Activated CD8-positive, alpha-beta T cell treated with anti-CD3 and anti-CD28 coated beads, Interleukin-2, amount 10 ng/mL, durations not matched to agents 7 days and 5 days (primary cell): ENCODE data around the gene FBLN5. TPM values are rescaled to one million over a fixed set of nuclear protein-coding genes. Genes with fewer than 3 reads are reported as not detected.
A peak's percentile ranks its signal among the peaks of the same experiment; 100 is the strongest.

Source experiments
- ATAC-seq: fragments of 150-1000 bp; cut with Tn5 transposase; one replicate; pipeline ENCODE4 v1.10.0; 2021; ENCODE audit warnings: moderate library complexity
- CTCF ChIA-PET: fragments of 350-600 bp; sonication (Branson Sonifier 250); formaldehyde crosslinking; loops from one replicate; lab custom pipeline; 2021; ENCODE audit warnings: antibody characterized with exemption; lab: Charles Lee
- POLR2A ChIA-PET: fragments of 350-600 bp; sonication (Branson Sonifier 250); formaldehyde crosslinking; loops from one replicate; lab custom pipeline; 2021; ENCODE audit warnings: antibody characterized with exemption; lab: Charles Lee
- DNase-seq: peaks from one replicate; pipeline ENCODE4 v3.0.0-alpha.2; 2020
- H3K27ac Mint-ChIP-seq: one replicate; pipeline ENCODE4 v1.8.0; 2021; ENCODE audit warnings: mild to moderate bottlenecking, mixed read lengths
- H3K27me3 Mint-ChIP-seq: one replicate; pipeline ENCODE4 v1.8.0; 2021; ENCODE audit warnings: low read depth, mixed read lengths
- H3K36me3 Mint-ChIP-seq: one replicate; pipeline ENCODE4 v1.8.0; 2021; ENCODE audit warnings: low read depth, mixed read lengths
- H3K4me1 Mint-ChIP-seq: one replicate; pipeline ENCODE4 v1.8.0; 2021; ENCODE audit warnings: low read depth, mixed read lengths
- H3K4me3 Mint-ChIP-seq: one replicate; pipeline ENCODE4 v1.8.0; 2021; ENCODE audit warnings: mild to moderate bottlenecking, mixed read lengths
- H3K9me3 Mint-ChIP-seq: one replicate; pipeline ENCODE4 v1.8.0; 2022; ENCODE audit warnings: mixed read lengths; ENCODE audit not compliant: insufficient read depth
- total RNA-seq, 2 experiments: library from RNA; stranded (reverse); gene quantifications; one replicate each; pipeline ENCODE4 v1.2.3, GENCODE V29; 2021

Gene FBLN5
- total RNA-seq, 2 experiments from 2014 or later: 1.6 to 2.6 TPM

GRCh38 chr14:91945751-91946621 lies 1.5 kb downstream of the FBLN5 start:
- CTCF ChIA-PET: interaction anchor here (1.1 to 2.2 kb wide), 4 partner anchors 16 to 296 kb away, joined by 3 to 6 read pairs (median 4); partner anchors contain the start of gene ATXN3
- ATAC-seq: no peak
- Mint-ChIP-seq H3K9me3 (no peaks in the 10 kb centered on the region), H3K27ac (no peak overlapping the region), H3K4me1 (peaks cover 23% of the 10 kb centered on the region), H3K27me3 (peaks cover 41% of the 10 kb centered on the region), H3K36me3 (no peaks in the 10 kb centered on the region), H3K4me3 (no peak overlapping the region)
- no peak for DNase-seq
- POLR2A ChIA-PET: no interaction called here

DNA sequence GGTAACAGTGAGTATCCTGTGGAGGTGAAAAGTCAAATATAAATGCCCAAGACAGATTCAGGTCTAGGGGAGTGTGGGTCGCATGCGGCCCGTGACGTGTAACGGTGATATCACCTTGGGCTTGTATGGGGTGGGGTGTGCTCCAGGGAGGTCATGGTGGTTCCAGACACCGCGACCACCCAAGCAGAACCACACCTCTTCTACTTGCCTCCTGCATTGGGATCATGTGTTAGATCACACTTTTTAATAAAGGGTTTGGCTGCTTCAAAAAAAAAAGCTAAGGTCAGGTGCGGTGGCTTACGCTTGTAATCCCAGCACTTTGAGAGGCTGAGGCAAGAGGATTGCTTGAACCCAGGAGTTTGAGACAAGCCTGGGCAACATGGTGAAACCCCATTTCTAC lies 4.5 kb downstream of the FBLN5 start:
- CTCF ChIA-PET: interaction anchor here (1.3 kb wide), 1 partner anchor 47 kb away, joined by 3 read pairs; no protein-coding TSS in a partner anchor
- ATAC-seq (no peak), DNase-seq (no peak)
- Mint-ChIP-seq H3K27me3 (peaks cover 23% of the 10 kb centered on the region), H3K9me3 (no peaks in the 10 kb centered on the region), H3K27ac (no peak overlapping the region), H3K4me3 (no peak overlapping the region), H3K4me1 (peaks cover 23% of the 10 kb centered on the region), H3K36me3 (no peaks in the 10 kb centered on the region)
- POLR2A ChIA-PET: interaction anchor here (0.6 kb wide), 1 partner anchor 195 kb away, joined by 3 read pairs; no protein-coding TSS in a partner anchor

DNA sequence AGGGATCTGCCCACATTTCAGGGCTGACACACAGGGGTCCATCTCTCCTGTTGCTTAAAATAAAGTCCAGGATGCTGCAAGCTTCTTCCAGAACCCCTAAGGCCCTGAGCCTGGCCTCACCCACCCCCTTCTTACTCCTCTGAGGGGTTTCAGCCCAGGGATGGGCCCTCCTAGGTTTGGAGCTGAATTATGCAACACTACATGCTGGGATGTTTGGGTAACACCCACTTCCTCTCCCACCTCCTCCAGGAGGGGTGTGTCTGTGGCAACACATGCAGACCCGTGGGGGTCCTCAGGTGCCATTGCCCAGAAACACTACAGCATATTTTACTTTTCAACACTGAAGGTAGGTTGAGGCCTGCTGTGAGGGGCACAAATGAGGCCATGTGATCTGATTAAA lies 5.4 kb downstream of the FBLN5 start:
- H3K4me1 Mint-ChIP-seq: peaks cover 20% of the 10 kb centered on the region
- H3K27ac Mint-ChIP-seq: no peak overlapping the region
- POLR2A ChIA-PET: no interaction called here
- DNase-seq: no peak
- H3K4me3 Mint-ChIP-seq: no peak overlapping the region
- peaks cover 19% of the 10 kb centered on the region for H3K27me3 Mint-ChIP-seq
- ATAC-seq: no peak
- CTCF ChIA-PET: interaction anchor here (1.3 kb wide), 1 partner anchor 46 kb away, joined by 3 read pairs; no protein-coding TSS in a partner anchor
- no peaks in the 10 kb centered on the region for H3K36me3 Mint-ChIP-seq
- no peaks in the 10 kb centered on the region for H3K9me3 Mint-ChIP-seq

GRCh38 chr14:91940209-91940608 lies 7.3 kb downstream of the FBLN5 start:
- Mint-ChIP-seq H3K27me3 (peaks cover 5% of the 10 kb centered on the region), H3K36me3 (no peaks in the 10 kb centered on the region), H3K4me1 (peaks cover 13% of the 10 kb centered on the region), H3K9me3 (no peaks in the 10 kb centered on the region), H3K27ac (no peak overlapping the region), H3K4me3 (no peak overlapping the region)
- DNase-seq: no peak
- no peak for ATAC-seq
- ChIA-PET CTCF (interaction anchor here (0.6 to 1.4 kb wide), 2 partner anchors 57 to 1031 kb away, joined by 3 read pairs; no protein-coding TSS in a partner anchor), POLR2A (no interaction called here)

DNA sequence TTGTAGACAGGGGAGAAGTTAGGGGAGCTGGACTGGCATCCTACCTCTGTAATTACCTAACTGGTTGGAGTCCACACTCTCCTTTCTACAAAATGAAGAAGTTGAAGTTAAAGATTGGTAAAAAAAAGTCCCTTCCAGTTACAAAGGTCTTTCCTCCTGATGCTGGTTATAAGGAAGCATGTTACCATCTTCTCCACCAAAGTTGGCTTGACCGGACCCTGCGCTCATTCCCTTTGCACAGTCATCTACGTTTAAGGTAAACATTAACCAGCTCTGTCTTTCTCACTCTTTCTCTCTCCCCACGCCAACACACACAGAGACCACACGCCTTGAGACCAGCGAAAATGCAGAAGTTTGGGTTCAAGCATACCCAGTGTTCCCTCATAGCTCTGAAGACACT lies 11.9 kb downstream of the FBLN5 start:
- Mint-ChIP-seq H3K27ac (no peak overlapping the region), H3K4me1 (peaks cover 2% of the 10 kb centered on the region), H3K4me3 (no peak overlapping the region), H3K36me3 (no peaks in the 10 kb centered on the region), H3K27me3 (peaks cover 3% of the 10 kb centered on the region), H3K9me3 (no peaks in the 10 kb centered on the region)
- POLR2A ChIA-PET: interaction anchor here (0.5 kb wide), 1 partner anchor 79 kb away, joined by 6 read pairs; no protein-coding TSS in a partner anchor
- DNase-seq (no peak), ATAC-seq (no peak)
- CTCF ChIA-PET: interaction anchor here (0.7 kb wide), 1 partner anchor 24 kb away, joined by 3 read pairs; no protein-coding TSS in a partner anchor

- H3K36me3 Mint-ChIP-seq: no peaks in the 10 kb centered on the region
- CTCF ChIA-PET: no interaction called here
- H3K4me1 Mint-ChIP-seq: peaks cover 2% of the 10 kb centered on the region
- ATAC-seq (no peak), DNase-seq (no peak)
- peaks cover 3% of the 10 kb centered on the region for H3K27me3 Mint-ChIP-seq
- H3K9me3 Mint-ChIP-seq: no peaks in the 10 kb centered on the region
- H3K27ac Mint-ChIP-seq: peak overlapping the region; percentile 8
- POLR2A ChIA-PET: no interaction called here
- H3K4me3 Mint-ChIP-seq: no peak overlapping the region
Observed at GRCh38 chr14:91934554-91935285, 12.8 kb downstream of the FBLN5 start.

DNA sequence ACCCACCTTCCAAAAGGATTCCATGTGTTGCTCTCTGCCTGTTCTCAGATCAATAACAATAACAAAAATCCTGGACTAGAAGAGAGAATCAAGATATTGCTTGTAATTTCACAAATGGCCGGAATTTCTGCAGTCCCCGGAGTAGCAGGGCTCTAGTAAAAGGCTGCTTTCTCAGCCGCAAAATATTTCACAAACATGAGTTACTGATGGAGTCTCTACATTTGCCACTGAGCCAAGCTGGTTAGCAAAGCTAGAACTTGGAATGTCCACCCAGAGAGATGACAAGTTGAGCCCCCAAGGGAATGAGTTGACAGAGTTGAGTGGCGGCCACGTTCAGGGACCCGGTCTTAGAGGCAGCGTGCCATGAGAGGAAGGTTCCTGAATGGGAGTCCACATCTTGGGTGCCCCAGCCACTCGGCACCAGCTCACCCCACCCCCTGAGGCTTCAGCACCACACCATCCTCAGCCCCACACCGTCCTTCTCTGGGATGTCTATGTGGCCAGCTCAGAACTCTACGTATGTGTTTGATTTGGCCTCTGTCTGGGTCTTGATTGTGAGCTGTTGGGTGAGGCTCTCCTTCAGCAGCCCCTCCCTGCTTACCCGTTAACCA lies 15.9 kb downstream of the FBLN5 start:
- Mint-ChIP-seq H3K9me3 (no peaks in the 10 kb centered on the region), H3K27ac (no peak overlapping the region), H3K36me3 (no peaks in the 10 kb centered on the region), H3K4me3 (no peak overlapping the region), H3K27me3 (peaks cover 3% of the 10 kb centered on the region), H3K4me1 (peaks cover 2% of the 10 kb centered on the region)
- ATAC-seq: no peak
- ChIA-PET CTCF (no interaction called here), POLR2A (no interaction called here)
- DNase-seq: no peak

DNA sequence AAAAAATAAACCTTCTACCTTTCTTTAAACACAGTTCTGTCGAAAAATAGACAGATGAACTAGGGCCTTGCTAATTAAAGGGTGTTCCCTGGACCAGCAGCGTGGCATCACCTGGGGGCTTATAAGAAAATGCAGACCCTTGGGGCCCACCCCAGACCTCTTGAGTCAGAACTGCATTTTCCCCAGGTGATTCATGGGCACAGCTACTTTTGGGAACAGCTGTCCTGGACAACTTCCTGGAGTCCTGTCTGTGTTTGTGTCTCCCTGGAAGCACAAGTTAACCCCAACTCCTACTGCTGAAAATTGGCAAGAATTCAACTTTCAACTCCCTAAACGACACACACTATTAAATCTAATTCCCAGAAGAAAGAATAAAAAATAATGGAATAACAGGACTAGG lies 17.8 kb downstream of the FBLN5 start:
- H3K27me3 Mint-ChIP-seq: peaks cover 3% of the 10 kb centered on the region
- ChIA-PET CTCF (no interaction called here), POLR2A (no interaction called here)
- H3K27ac Mint-ChIP-seq: no peak overlapping the region
- H3K36me3 Mint-ChIP-seq: no peaks in the 10 kb centered on the region
- H3K4me1 Mint-ChIP-seq: peaks cover 2% of the 10 kb centered on the region
- no peak for DNase-seq
- ATAC-seq: no peak
- no peak overlapping the region for H3K4me3 Mint-ChIP-seq
- H3K9me3 Mint-ChIP-seq: no peaks in the 10 kb centered on the region

GRCh38 chr14:91927800-91928199 lies 19.7 kb downstream of the FBLN5 start:
- CTCF ChIA-PET: no interaction called here
- no peaks in the 10 kb centered on the region for H3K9me3 Mint-ChIP-seq
- POLR2A ChIA-PET: no interaction called here
- H3K27ac Mint-ChIP-seq: no peak overlapping the region
- DNase-seq (no peak), ATAC-seq (no peak)
- peaks cover 2% of the 10 kb centered on the region for H3K4me1 Mint-ChIP-seq
- no peak overlapping the region for H3K4me3 Mint-ChIP-seq
- H3K36me3 Mint-ChIP-seq: no peaks in the 10 kb centered on the region
- peaks cover 3% of the 10 kb centered on the region for H3K27me3 Mint-ChIP-seq

- no peak for ATAC-seq
- peaks cover 2% of the 10 kb centered on the region for H3K4me1 Mint-ChIP-seq
- no peak overlapping the region for H3K27ac Mint-ChIP-seq
- peaks cover 3% of the 10 kb centered on the region for H3K27me3 Mint-ChIP-seq
- ChIA-PET CTCF (no interaction called here), POLR2A (no interaction called here)
- H3K9me3 Mint-ChIP-seq: no peaks in the 10 kb centered on the region
- no peak for DNase-seq
- H3K4me3 Mint-ChIP-seq: no peak overlapping the region
- H3K36me3 Mint-ChIP-seq: no peaks in the 10 kb centered on the region
Observed at GRCh38 chr14:91927191-91927590, 20.3 kb downstream of the FBLN5 start.

GRCh38 chr14:91926131-91926890 lies 21.2 kb downstream of the FBLN5 start:
- ATAC-seq (no peak), DNase-seq (no peak)
- Mint-ChIP-seq H3K4me1 (peaks cover 2% of the 10 kb centered on the region), H3K36me3 (no peaks in the 10 kb centered on the region), H3K4me3 (no peak overlapping the region), H3K27me3 (peaks cover 3% of the 10 kb centered on the region), H3K27ac (no peak overlapping the region), H3K9me3 (no peaks in the 10 kb centered on the region)
- CTCF ChIA-PET: no interaction called here
- POLR2A ChIA-PET: no interaction called here
